ENCODE measurements around the gene ADAT1. TPM values are rescaled to one million over a fixed set of nuclear protein-coding genes. Genes with fewer than 3 reads are reported as not detected.

Gene ADAT1
- total and polyA plus RNA-seq, 10 donors, result 13.2 to 120 (median 59.7) TPM

DNA sequence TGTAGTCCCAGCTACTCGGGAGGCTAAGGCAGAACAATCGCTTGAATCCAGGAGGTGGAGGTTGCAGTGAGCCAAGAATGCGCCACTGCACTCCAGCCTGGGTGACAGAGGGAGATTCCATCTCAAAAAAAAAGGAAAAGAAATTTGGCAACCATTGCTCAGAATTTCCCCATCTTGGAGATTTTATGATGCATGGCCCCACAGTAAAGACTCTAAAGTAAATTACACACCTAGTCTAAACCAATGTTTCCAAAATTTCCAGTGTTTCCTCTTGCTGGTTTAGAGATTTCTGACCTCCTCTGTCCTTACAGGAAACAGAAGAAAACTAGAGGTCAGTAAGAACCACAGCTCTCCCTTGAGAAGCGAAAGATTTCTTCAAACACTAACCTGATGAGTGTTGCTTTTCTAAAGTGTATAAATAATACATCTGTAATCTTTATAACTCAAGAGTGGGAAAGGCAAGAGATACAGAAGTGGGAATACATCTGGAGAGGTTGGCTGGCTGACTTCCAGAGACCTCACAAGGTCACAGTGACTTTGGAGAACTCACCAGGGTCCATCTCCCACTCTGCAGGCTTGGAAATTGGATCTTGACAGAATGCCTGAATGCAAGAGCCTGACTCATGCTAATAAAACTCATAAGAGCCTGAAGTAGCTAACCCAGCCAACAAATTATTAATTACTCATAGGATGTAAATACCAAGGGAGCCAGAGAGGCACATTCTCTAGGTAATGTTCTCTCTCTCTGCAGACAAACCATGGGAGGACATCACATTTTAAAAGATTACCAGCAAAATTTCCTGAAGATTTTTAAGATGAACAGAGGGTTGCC lies 8.8 kb downstream of the ADAT1 start:
- intact Hi-C loops (cut with DNase I; ENCODE audit: low total_unique reads), result no loop called here
- TF ChIP-seq, protein P1, sequence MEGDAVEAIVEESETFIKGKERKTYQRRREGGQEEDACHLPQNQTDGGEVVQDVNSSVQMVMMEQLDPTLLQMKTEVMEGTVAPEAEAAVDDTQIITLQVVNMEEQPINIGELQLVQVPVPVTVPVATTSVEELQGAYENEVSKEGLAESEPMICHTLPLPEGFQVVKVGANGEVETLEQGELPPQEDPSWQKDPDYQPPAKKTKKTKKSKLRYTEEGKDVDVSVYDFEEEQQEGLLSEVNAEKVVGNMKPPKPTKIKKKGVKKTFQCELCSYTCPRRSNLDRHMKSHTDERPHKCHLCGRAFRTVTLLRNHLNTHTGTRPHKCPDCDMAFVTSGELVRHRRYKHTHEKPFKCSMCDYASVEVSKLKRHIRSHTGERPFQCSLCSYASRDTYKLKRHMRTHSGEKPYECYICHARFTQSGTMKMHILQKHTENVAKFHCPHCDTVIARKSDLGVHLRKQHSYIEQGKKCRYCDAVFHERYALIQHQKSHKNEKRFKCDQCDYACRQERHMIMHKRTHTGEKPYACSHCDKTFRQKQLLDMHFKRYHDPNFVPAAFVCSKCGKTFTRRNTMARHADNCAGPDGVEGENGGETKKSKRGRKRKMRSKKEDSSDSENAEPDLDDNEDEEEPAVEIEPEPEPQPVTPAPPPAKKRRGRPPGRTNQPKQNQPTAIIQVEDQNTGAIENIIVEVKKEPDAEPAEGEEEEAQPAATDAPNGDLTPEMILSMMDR (IDR thresholded peaks at IDR 0.05 in 8 of 11, conservative IDR thresholded peaks at IDR 0.05 in 3 of 11), result no peak
- no peak for TF ChIP-seq POLR2AphosphoS5 (IDR thresholded peaks at IDR 0.05)
- no peak for TF ChIP-seq POLR2A (IDR thresholded peaks at IDR 0.05)
- DNase-seq, result no peak
- H3K27me3 ChIP-seq (replicated peaks in 1 of 7), result no peaks in the 10 kb centered on the region
- H3K9me3 ChIP-seq, result no peaks in the 10 kb centered on the region
- H3K4me3 ChIP-seq, result no peak overlapping the region
- H3K36me3 ChIP-seq, result peaks cover 2 to 100% (median 83%) of the 10 kb centered on the region in 6 donors
- H3K27ac ChIP-seq, result no peak overlapping the region
- peaks cover 0 to 6% (median 0%) of the 10 kb centered on the region in 6 donors for H3K4me1 ChIP-seq
- 94 to 97% (median 97%) methylated on average over 4 of the region's 4 CpGs for whole genome bisulfite sequencing, 5 donors

DNA sequence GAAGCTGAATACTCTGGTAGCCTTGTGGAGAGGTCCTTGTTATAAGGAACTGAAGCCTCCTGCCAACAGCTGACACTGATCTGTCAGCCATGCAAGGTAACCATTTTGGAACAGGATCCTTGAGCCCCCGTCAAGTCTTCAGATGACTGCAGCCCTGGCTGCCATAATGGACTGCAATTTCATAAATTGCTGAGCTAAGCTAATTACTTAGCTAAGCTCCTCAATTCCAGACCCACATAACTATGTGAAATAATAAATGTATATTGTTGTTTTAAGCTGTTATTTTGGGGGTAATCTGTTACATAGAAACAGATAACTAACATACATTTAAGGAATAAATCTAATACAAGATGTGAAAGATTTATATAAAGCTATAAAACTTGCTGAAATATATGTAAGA lies 16.6 kb downstream of the ADAT1 start:
- Histone ChIP-seq H3K4me1 (no peaks in the 10 kb centered on the region), H3K4me3 (no peak overlapping the region), H3K9me3 (peaks cover 0 to 16% (median 11%) of the 10 kb centered on the region in 8 donors), H3K27me3 (replicated peaks in 1 of 7) (no peaks in the 10 kb centered on the region), H3K36me3 (peaks cover 11 to 98% (median 79%) of the 10 kb centered on the region in 6 donors), H3K27ac (no peak overlapping the region)
- no peak for DNase-seq
- TF ChIP-seq POLR2A (IDR thresholded peaks at IDR 0.05) (no peak), POLR2AphosphoS5 (IDR thresholded peaks at IDR 0.05) (no peak)
- TF ChIP-seq, protein P1 (IDR thresholded peaks at IDR 0.05 in 8 of 11, conservative IDR thresholded peaks at IDR 0.05 in 3 of 11), result no peak
- intact Hi-C loops (cut with DNase I; ENCODE audit: low total_unique reads), result no loop called here
- WGBS, 5 donors, result 91 to 100% (median 100%) methylated on average over 1 of the region's 1 CpG

DNA sequence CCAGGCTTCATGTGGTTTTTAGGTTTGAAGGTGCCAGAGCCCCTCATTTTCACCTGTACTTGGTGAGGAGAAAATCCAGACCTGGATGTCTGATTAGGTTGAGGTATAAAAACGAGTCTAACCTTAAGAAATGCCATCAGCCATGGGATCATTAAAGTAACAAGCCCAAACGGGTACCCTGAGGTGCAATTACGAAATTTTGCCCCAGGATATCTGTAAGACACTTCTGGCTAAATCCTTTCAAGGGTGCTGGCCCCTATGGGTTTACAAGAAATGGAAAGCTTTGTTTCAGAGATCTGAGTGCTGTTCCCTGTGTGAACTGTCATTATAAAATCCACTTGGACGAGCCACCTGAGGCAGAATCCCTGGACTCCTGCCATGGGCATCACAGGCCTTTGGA lies 19.8 kb downstream of the ADAT1 start:
- WGBS, 5 donors, result 90 to 96% (median 94%) methylated on average over 4 of the region's 4 CpGs
- TF ChIP-seq POLR2AphosphoS5 (IDR thresholded peaks at IDR 0.05) (no peak), POLR2A (IDR thresholded peaks at IDR 0.05) (no peak)
- TF ChIP-seq, protein P1 (IDR thresholded peaks at IDR 0.05 in 8 of 11, conservative IDR thresholded peaks at IDR 0.05 in 3 of 11), result no peak

More for the DNA sequence above, 19.8 kb downstream of the ADAT1 start:
- no peak overlapping the region for H3K4me3 ChIP-seq
- H3K9me3 ChIP-seq, result peaks cover 0 to 16% (median 11%) of the 10 kb centered on the region in 8 donors
- H3K36me3 ChIP-seq, result peaks cover 8 to 98% (median 77%) of the 10 kb centered on the region in 6 donors
- H3K27ac ChIP-seq, result no peak overlapping the region
- no peaks in the 10 kb centered on the region for H3K27me3 ChIP-seq (replicated peaks in 1 of 7)
- intact Hi-C loops (cut with DNase I; ENCODE audit: low total_unique reads), result no loop called here
- no peak for DNase-seq
- H3K4me1 ChIP-seq, result no peaks in the 10 kb centered on the region

Measured in spleen (tissue), 11 donors.